H1 (cell line): Measurements from ENCODE around the gene CDK5RAP3. TPM values are rescaled to one million over a fixed set of nuclear protein-coding genes. Genes with fewer than 3 reads are reported as not detected.

Source experiments
- CTCF ChIA-PET: fragments of 300-600 bp; sonication (Branson Sonifier 250); formaldehyde crosslinking; loops from one replicate; lab custom pipeline; 2021; ENCODE audit not compliant: partially characterized antibody; lab: Charles Lee
- POLR2A ChIA-PET: fragments of 300-600 bp; sonication (Branson Sonifier 250); formaldehyde crosslinking; loops from one replicate; lab custom pipeline; 2021; ENCODE audit warnings: inconsistent platforms; ENCODE audit not compliant: partially characterized antibody; lab: Charles Lee
- DNase-seq, 2 experiments: peaks; one replicate each; pipeline versions ENCODE4 v3.0.0 to v3.0.0-alpha.2; 2010 to 2022; ENCODE audit warnings: low spot score in 2 of 2, low read depth in 1 of 2, mixed read lengths in 1 of 2
- FAIRE-seq: peaks from 2 replicates; lab custom pipeline; 2011; peaks lifted over from hg19 to GRCh38; lab: Jason Lieb, UNC
- H2AFZ ChIP-seq: 2 replicates; pipeline ENCODE4 v1.8.1; 2012; ENCODE audit warnings: low read length, inconsistent platforms
- H2AK5ac ChIP-seq: 2 replicates; pipeline ENCODE4 v1.6.1; 2013; ENCODE audit warnings: low read depth, low read length
- H2BK120ac ChIP-seq: replicated peaks from 2 replicates; pipeline ENCODE3; 2013; ENCODE audit warnings: low read depth, low read length, inconsistent platforms
- H2BK12ac ChIP-seq: 2 replicates; pipeline ENCODE4 v1.6.1; 2013; ENCODE audit warnings: low read depth, low read length
- H2BK15ac ChIP-seq: 2 replicates; pipeline ENCODE4 v1.6.1; 2013; ENCODE audit warnings: low read length
- H2BK20ac ChIP-seq: 2 replicates; pipeline ENCODE4 v1.6.1; 2013; ENCODE audit warnings: low read length
- H2BK5ac ChIP-seq: 2 replicates; pipeline ENCODE4 v1.6.1; 2013; ENCODE audit warnings: low read depth, low read length
- H3K14ac ChIP-seq: 2 replicates; pipeline ENCODE4 v1.6.1; 2013; ENCODE audit warnings: inconsistent platforms; ENCODE audit not compliant: insufficient read length
- H3K18ac ChIP-seq: 2 replicates; pipeline ENCODE4 v1.6.1; 2013; ENCODE audit warnings: low read length; ENCODE audit errors: extremely low read depth
- H3K23ac ChIP-seq: 2 replicates; pipeline ENCODE4 v1.6.1; 2013; ENCODE audit warnings: inconsistent platforms; ENCODE audit not compliant: insufficient read length
- H3K23me2 ChIP-seq: 2 replicates; pipeline ENCODE4 v1.6.1; 2013; ENCODE audit warnings: low read depth, low read length
- H3K27ac ChIP-seq: 2 replicates; pipeline ENCODE4 v1.6.1; 2011; ENCODE audit warnings: low read depth, low read length, inconsistent platforms
- H3K27me3 ChIP-seq, 4 experiments: replicated peaks in 1 of 4; 1 replicate in 1 of 4; 2 replicates in 3 of 4; pipeline versions ENCODE4 v1.6.1 to v1.8.1; 2011 to 2013; ENCODE audit warnings: low read length in 3 of 4, mild to moderate bottlenecking in 3 of 4, inconsistent platforms in 2 of 4, mixed read lengths in 2 of 4, moderate library complexity in 1 of 4; ENCODE audit not compliant: control insufficient read depth in 3 of 4, insufficient read depth in 3 of 4; ENCODE audit errors: extremely low read depth in 1 of 4
- H3K36me3 ChIP-seq, 4 experiments: 2 replicates each; pipeline versions ENCODE4 v1.6.1 to v1.8.1; 2011 to 2013; ENCODE audit warnings: mild to moderate bottlenecking in 4 of 4, low read length in 3 of 4, moderate library complexity in 2 of 4, control low read depth in 1 of 4, inconsistent platforms in 1 of 4; ENCODE audit not compliant: insufficient read depth in 4 of 4, control insufficient read depth in 2 of 4
- H3K4ac ChIP-seq: replicated peaks from 2 replicates; pipeline ENCODE3; 2013; ENCODE audit warnings: low read length, low read depth, mixed read lengths, inconsistent platforms; ENCODE audit not compliant: insufficient read length
- H3K4me1 ChIP-seq, 4 experiments: replicated peaks in 1 of 4; 1 replicate in 1 of 4; 2 replicates in 3 of 4; pipeline versions ENCODE4 v1.6.1 to v1.8.1; 2011 to 2013; ENCODE audit warnings: low read length in 3 of 4, inconsistent platforms in 2 of 4, mixed read lengths in 1 of 4; ENCODE audit not compliant: insufficient read depth in 4 of 4, control insufficient read depth in 3 of 4
- H3K4me2 ChIP-seq, 2 experiments: 2 replicates each; pipeline versions ENCODE4 v1.6.1 to v1.8.1; 2011 to 2013; ENCODE audit warnings: low read depth in 2 of 2, low read length in 2 of 2, control low read depth in 1 of 2, inconsistent platforms in 1 of 2, mild to moderate bottlenecking in 1 of 2; ENCODE audit not compliant: insufficient read depth in 1 of 2
- H3K4me3 ChIP-seq, 4 experiments: fragments of 200-600, 300-600 bp in 1 of 4; sonication (generic), shearing (Covaris generic), sonication (Bioruptor Twin) in 1 of 4; 2 replicates each; pipeline versions ENCODE4 v1.5.1 to v1.8.1; 2011 to 2016; ENCODE audit warnings: low read length in 4 of 4, low read depth in 3 of 4, control low read depth in 2 of 4, inconsistent platforms in 2 of 4, mild to moderate bottlenecking in 2 of 4, mixed read lengths in 1 of 4, moderate library complexity in 1 of 4; ENCODE audit not compliant: insufficient read depth in 2 of 4; ENCODE audit errors: extremely low read depth in 1 of 4
- H3K56ac ChIP-seq: replicated peaks from 2 replicates; pipeline ENCODE3; 2013; ENCODE audit warnings: low read depth, mild to moderate bottlenecking, mixed read lengths, low read length, inconsistent platforms; ENCODE audit not compliant: insufficient read length
- H3K79me1 ChIP-seq: 2 replicates; pipeline ENCODE4 v1.6.1; 2013; ENCODE audit warnings: low read depth, low read length, control low read depth
- H3K79me2 ChIP-seq, 2 experiments: 2 replicates each; pipeline versions ENCODE4 v1.6.1 to v1.8.1; 2012 to 2013; ENCODE audit warnings: low read length in 2 of 2, mild to moderate bottlenecking in 2 of 2, inconsistent platforms in 1 of 2; ENCODE audit not compliant: insufficient read depth in 2 of 2, control insufficient read depth in 1 of 2
- H3K9ac ChIP-seq, 4 experiments: replicated peaks in 1 of 4; 1 replicate in 1 of 4; 2 replicates in 3 of 4; pipeline versions ENCODE4 v1.6.1 to v1.8.1; 2011 to 2013; ENCODE audit warnings: low read depth in 3 of 4, low read length in 3 of 4, control low read depth in 2 of 4, mild to moderate bottlenecking in 2 of 4, moderate library complexity in 2 of 4, inconsistent platforms in 1 of 4; ENCODE audit errors: extremely low read depth in 1 of 4
- H3K9me3 ChIP-seq, 2 experiments: 2 replicates each; pipeline versions ENCODE4 v1.6.1 to v1.8.1; 2012 to 2013; ENCODE audit warnings: mild to moderate bottlenecking in 2 of 2, moderate library complexity in 2 of 2, control low read depth in 1 of 2, inconsistent platforms in 1 of 2, low read depth in 1 of 2, low read length in 1 of 2, mixed read lengths in 1 of 2; ENCODE audit not compliant: insufficient read depth in 2 of 2
- H4K20me1 ChIP-seq, 2 experiments: replicated peaks in 1 of 2; 2 replicates each; pipeline versions ENCODE3 to v1.8.1; 2011 to 2013; ENCODE audit warnings: inconsistent platforms in 2 of 2, low read length in 2 of 2, mild to moderate bottlenecking in 1 of 2; ENCODE audit not compliant: insufficient read depth in 2 of 2, control insufficient read depth in 1 of 2
- H4K5ac ChIP-seq: 2 replicates; pipeline ENCODE4 v1.6.1; 2013; ENCODE audit warnings: low read length, low read depth, mixed read lengths, inconsistent platforms; ENCODE audit not compliant: insufficient read length
- H4K8ac ChIP-seq: 2 replicates; pipeline ENCODE4 v1.8.0; 2013; ENCODE audit warnings: mild to moderate bottlenecking, moderate library complexity, low read length, inconsistent platforms; ENCODE audit not compliant: insufficient read depth; ENCODE audit errors: extremely low read depth
- H4K91ac ChIP-seq: replicated peaks from 2 replicates; pipeline ENCODE3; 2013; ENCODE audit warnings: low read length, mixed read lengths, inconsistent platforms; ENCODE audit not compliant: insufficient read length
- ASH2L ChIP-seq: fragments of 200-600, 300-600 bp; sonication (generic); IDR thresholded peaks from one replicate; pipeline ENCODE4 v1.7.1; 2017; ENCODE audit warnings: low read length
- MAFK ChIP-seq: IDR thresholded peaks from 2 replicates; pipeline ENCODE4 v1.6.1; 2012; ENCODE audit warnings: low read depth, mild to moderate bottlenecking, improper control_type of control experiment, low read length
- RAD21 ChIP-seq, 2 experiments: IDR thresholded peaks in 1 of 2; conservative IDR thresholded peaks in 1 of 2; 2 replicates each; pipeline ENCODE4 v1.6.1; 2011; ENCODE audit warnings: low read depth in 2 of 2, low read length in 2 of 2, improper control_type of control experiment in 1 of 2, inconsistent platforms in 1 of 2, mild to moderate bottlenecking in 1 of 2, moderate library complexity in 1 of 2
- WGBS, 2 experiments: shearing (Covaris generic) in 1 of 2; methylation state at CpG; one replicate each; pipeline versions ENCODE4 v1.1.6 to v1.1.7; 2013 to 2015; ENCODE audit warnings: low lambda C conversion rate in 2 of 2, mixed read lengths in 2 of 2, inconsistent platforms in 1 of 2, low coverage in 1 of 2, missing lambda C conversion rate in 1 of 2; ENCODE audit not compliant: insufficient replicate concordance in 2 of 2, insufficient coverage in 1 of 2, insufficient read length in 1 of 2; ENCODE audit errors: extremely low coverage in 1 of 2, missing lambda C conversion rate in 1 of 2; 5-methylcytosine and 5-hydroxymethylcytosine counted together
- polyA plus RNA-seq, 7 experiments: library from polyadenylated mRNA; depleted of rRNA in 3 of 7; stranded (reverse) in 5 of 7; unstranded in 2 of 7; fragments of >200 nt in 5 of 7; fragments of 200-250 nt in 2 of 7; gene quantifications; 1 replicate in 5 of 7; 2 replicates in 1 of 7; 4 replicates in 1 of 7; pipeline versions ENCODE4 v1.2.1 to v1.2.3, GENCODE V29; 2011 to 2013; ENCODE audit warnings: missing spikeins in 2 of 7, mixed read lengths in 2 of 7
- total RNA-seq: library from RNA; stranded (reverse); fragmentation: NEBNext Ultra II Directional; extraction: Animal tissue kit (Norgen Biotek cat#: 25700); gene quantifications from 2 replicates; pipeline ENCODE4 v1.2.1, GENCODE V29; 2021
- TF ChIP-seq, protein P1 (sequence below), 3 experiments: IDR thresholded peaks; 1 replicate in 2 of 3; 2 replicates in 1 of 3; pipeline versions ENCODE4 v1.5.1 to v1.6.1; 2011; ENCODE audit warnings: low read length in 3 of 3, mild to moderate bottlenecking in 3 of 3, inconsistent platforms in 2 of 3, low read depth in 1 of 3, moderate library complexity in 1 of 3; ENCODE audit not compliant: insufficient read depth in 1 of 3; ENCODE audit errors: control extremely low read depth in 1 of 3

CDK5RAP3 gene
- total and polyA plus RNA-seq, 2 of the 8 experiments (the other 6 are each of a cell fraction or from before 2014, with no cell fraction given), result 88.2 to 93.2 TPM

DNA sequence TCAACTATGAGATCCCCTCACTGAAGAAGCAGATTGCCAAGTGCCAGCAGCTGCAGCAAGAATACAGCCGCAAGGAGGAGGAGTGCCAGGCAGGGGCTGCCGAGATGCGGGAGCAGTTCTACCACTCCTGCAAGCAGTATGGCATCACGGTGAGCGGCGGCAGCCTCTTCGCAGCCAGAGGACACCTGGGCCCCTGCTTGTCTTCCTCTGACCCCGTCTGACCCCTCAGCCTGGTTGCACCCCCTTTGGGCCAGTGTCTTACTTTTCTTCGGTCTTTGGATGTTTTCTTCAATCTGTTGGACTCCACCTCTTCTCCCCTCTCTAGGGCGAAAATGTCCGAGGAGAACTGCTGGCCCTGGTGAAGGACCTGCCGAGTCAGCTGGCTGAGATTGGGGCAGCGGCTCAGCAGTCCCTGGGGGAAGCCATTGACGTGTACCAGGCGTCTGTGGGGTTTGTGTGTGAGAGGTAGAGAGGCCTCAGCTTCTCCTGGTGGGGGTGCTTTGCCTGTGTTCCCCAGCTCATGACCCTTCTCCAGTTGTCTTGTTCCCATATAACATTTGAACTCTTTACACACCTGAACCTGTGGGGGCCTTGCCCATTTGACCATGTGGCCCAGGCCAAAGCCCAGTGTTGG, 4.4 kb downstream of the CDK5RAP3 start:
- H2AFZ ChIP-seq, result no peak overlapping the region
- no peak overlapping the region for H3K18ac ChIP-seq
- H3K9me3 ChIP-seq, result no peaks in the 10 kb centered on the region
- H3K4ac ChIP-seq, result no peak overlapping the region
- no peak overlapping the region for H3K27ac ChIP-seq
- FAIRE-seq, result no peak
- H3K79me2 ChIP-seq, result peaks cover 0 to 12% of the 10 kb centered on the region in 2 experiments; a peak in 1 of 4 replicates
- no peaks in the 10 kb centered on the region for H4K20me1 ChIP-seq
- no peak overlapping the region for H3K14ac ChIP-seq
- H3K79me1 ChIP-seq, result peaks cover 3% of the 10 kb centered on the region; the same call in 1 of the 2 replicates
- peaks cover 0 to 6% (median 2%) of the 10 kb centered on the region in 4 experiments; a peak in 6 of 7 replicates for H3K4me1 ChIP-seq
- no peak overlapping the region for H4K5ac ChIP-seq
- DNase-seq, result no peak
- no peak overlapping the region for H2BK12ac ChIP-seq
- CTCF ChIA-PET, result interaction anchor here (0.8 to 40.5 kb wide), 10 partner anchors 11 to 132 kb away, joined by 3 to 1010 read pairs (median 9); partner anchors contain the start of genes PNPO and PRR15L
- H3K23ac ChIP-seq, result no peak overlapping the region
- H3K4me2 ChIP-seq, result no peak overlapping the region
- no peak overlapping the region for H3K56ac ChIP-seq
- no peak overlapping the region for H3K4me3 ChIP-seq
- no peak overlapping the region for H3K9ac ChIP-seq
- peaks cover 13 to 49% (median 36%) of the 10 kb centered on the region in 4 experiments; a peak in 7 of 8 replicates for H3K36me3 ChIP-seq
- no peak overlapping the region for H2BK15ac ChIP-seq
- H3K27me3 ChIP-seq, result no peaks in the 10 kb centered on the region
- no peak for TF ChIP-seq MAFK
- no peak for TF ChIP-seq ASH2L
- peak; percentile 15 to 18; a peak in 2 of 4 replicates for TF ChIP-seq RAD21 (IDR thresholded peaks at IDR 0.05 in 1 of 2, conservative IDR thresholded peaks at IDR 0.05 in 1 of 2; ENCODE audit: low read depth in 2 of 2, low read length in 2 of 2)
- TF ChIP-seq, protein P1, sequence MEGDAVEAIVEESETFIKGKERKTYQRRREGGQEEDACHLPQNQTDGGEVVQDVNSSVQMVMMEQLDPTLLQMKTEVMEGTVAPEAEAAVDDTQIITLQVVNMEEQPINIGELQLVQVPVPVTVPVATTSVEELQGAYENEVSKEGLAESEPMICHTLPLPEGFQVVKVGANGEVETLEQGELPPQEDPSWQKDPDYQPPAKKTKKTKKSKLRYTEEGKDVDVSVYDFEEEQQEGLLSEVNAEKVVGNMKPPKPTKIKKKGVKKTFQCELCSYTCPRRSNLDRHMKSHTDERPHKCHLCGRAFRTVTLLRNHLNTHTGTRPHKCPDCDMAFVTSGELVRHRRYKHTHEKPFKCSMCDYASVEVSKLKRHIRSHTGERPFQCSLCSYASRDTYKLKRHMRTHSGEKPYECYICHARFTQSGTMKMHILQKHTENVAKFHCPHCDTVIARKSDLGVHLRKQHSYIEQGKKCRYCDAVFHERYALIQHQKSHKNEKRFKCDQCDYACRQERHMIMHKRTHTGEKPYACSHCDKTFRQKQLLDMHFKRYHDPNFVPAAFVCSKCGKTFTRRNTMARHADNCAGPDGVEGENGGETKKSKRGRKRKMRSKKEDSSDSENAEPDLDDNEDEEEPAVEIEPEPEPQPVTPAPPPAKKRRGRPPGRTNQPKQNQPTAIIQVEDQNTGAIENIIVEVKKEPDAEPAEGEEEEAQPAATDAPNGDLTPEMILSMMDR (IDR thresholded peaks at IDR 0.05; ENCODE audit: control extremely low read depth in 1 of 3, insufficient read depth in 1 of 3, low read depth in 1 of 3, low read length in 3 of 3), result peak in 1 of 3 experiments; percentile 41; a peak in 1 of 4 replicates
- TF ChIP-seq, all 59 proteins: peak for 2
- Histone ChIP-seq H4K8ac (no peak overlapping the region), H2BK20ac (no peak overlapping the region), H3K23me2 (peaks cover 4% of the 10 kb centered on the region; the same call in 1 of the 2 replicates), H2BK120ac (no peak overlapping the region), H4K91ac (no peak overlapping the region), H2AK5ac (no peak overlapping the region), H2BK5ac (no peak overlapping the region)
- POLR2A ChIA-PET, result interaction anchor here (1.1 to 1.4 kb wide), 3 partner anchors 12 to 153 kb away, joined by 3 to 4 read pairs (median 3); partner anchors contain the start of gene NFE2L1
- WGBS, 2 experiments, result 93% methylated on average over 15 of the region's 15 CpGs; no CpG with 5 or more reads in 1 of the 2 experiments
